ENCODE measurements around the gene PHYKPL. TPM values are rescaled to one million over a fixed set of nuclear protein-coding genes. Genes with fewer than 3 reads are reported as not detected.

Gene PHYKPL
- total and polyA plus RNA-seq, 2 of the 13 experiments (the other 11 are each of a cell fraction or from before 2014, with no cell fraction given) = 18.0 to 78.6 TPM

DNA sequence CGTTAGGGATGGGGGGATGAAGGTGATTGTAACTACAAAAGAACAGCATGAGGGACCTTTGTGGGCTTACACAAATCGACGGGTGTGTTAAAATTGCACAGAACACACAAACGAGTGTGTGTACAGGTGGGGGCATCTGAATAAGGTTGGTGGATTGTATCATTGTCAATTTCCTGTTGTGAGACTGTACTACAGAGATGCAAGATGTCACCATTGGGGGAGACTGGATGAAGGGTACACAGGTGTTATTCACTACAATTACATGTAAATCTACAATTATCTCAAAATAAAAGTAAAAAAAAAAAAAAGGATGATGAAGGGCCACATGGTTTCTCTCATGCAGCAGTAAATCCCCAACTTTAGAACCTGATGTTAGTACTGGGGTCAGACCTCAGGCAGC is 31.4 kb upstream of the PHYKPL start:
- ChIA-PET CTCF (ENCODE audit: low intra/inter-chr PET ratio, low total read pairs) (no interaction called here), POLR2A (no interaction called here)
- in situ Hi-C loops (cut with HindIII; ENCODE audit: extremely low pct_ligation_motif_present, low pct_unique_long_range_greater_than_20kb) (no loop called here), intact Hi-C loops (cut with micrococcal nuclease; ENCODE audit: unreplicated experiment) (no loop called here)
- H4K20me1 ChIP-seq (ENCODE audit: insufficient read depth, low read length) = no peaks in the 10 kb centered on the region
- DNase-seq (ENCODE audit: low spot score) (no peak), FAIRE-seq (no peak), ATAC-seq (no peak)
- no peak overlapping the region for H2AFZ ChIP-seq (ENCODE audit: low read length)
- no peak overlapping the region for H3K9ac ChIP-seq (ENCODE audit: insufficient read depth, low read depth, low read length)
- no peaks in the 10 kb centered on the region for H3K79me2 ChIP-seq (ENCODE audit: insufficient read depth, low read length)
- TF ChIP-seq ZNF251 (CRISPR knock-in tag; IDR thresholded peaks at IDR 0.05) (no peak), SNRNP70 (IDR thresholded peaks at IDR 0.05; ENCODE audit: low read depth, low read length) (no peak), KLF15 (CRISPR knock-in tag; IDR thresholded peaks at IDR 0.05; ENCODE audit: borderline replicate concordance) (no peak), RFX3 (CRISPR knock-in tag; IDR thresholded peaks at IDR 0.05) (no peak), ZNF605 (CRISPR knock-in tag; IDR thresholded peaks at IDR 0.05) (no peak), RBFOX2 (IDR thresholded peaks at IDR 0.05; ENCODE audit: low read depth, low read length) (no peak), ZNF776 (CRISPR knock-in tag; IDR thresholded peaks at IDR 0.05) (no peak), FOXK2 (IDR thresholded peaks at IDR 0.05) (no peak), ARID5B (CRISPR knock-in tag; IDR thresholded peaks at IDR 0.05) (no peak), CEBPG (CRISPR knock-in tag; IDR thresholded peaks at IDR 0.05) (no peak), ZBTB21 (CRISPR knock-in tag; IDR thresholded peaks at IDR 0.05) (no peak), DNMT3B (CRISPR knock-in tag; conservative IDR thresholded peaks at IDR 0.05) (no peak), HOXD1 (CRISPR knock-in tag; IDR thresholded peaks at IDR 0.05) (no peak), ZFP36L2 (CRISPR knock-in tag; IDR thresholded peaks at IDR 0.05) (no peak), ZBTB44 (CRISPR knock-in tag; IDR thresholded peaks at IDR 0.05) (no peak), ARHGAP35 (CRISPR knock-in tag; IDR thresholded peaks at IDR 0.05; ENCODE audit: borderline replicate concordance) (no peak), ZNF543 (CRISPR knock-in tag; IDR thresholded peaks at IDR 0.05) (no peak)
- H3K27ac ChIP-seq (ENCODE audit: extremely low read length, insufficient read depth, low read length) = no peak overlapping the region
- no peak overlapping the region for H3K4me2 ChIP-seq (ENCODE audit: low read depth, low read length)
- WGBS (ENCODE audit: low lambda C conversion rate) = 1% methylated on average over 4 of the region's 4 CpGs
- H3K27me3 ChIP-seq (ENCODE audit: control insufficient read depth in 1 of 2, insufficient read depth in 2 of 2, low read length in 2 of 2) = peaks cover 3 to 12% of the 10 kb centered on the region in 2 experiments; a peak in 3 of 5 replicates
- H3K36me3 ChIP-seq (replicated peaks in 1 of 2; ENCODE audit: control insufficient read depth in 1 of 2, insufficient read depth in 2 of 2, low read length in 2 of 2) = no peaks in the 10 kb centered on the region
- no peaks in the 10 kb centered on the region for H3K4me1 ChIP-seq (ENCODE audit: insufficient read depth, low read length)
- H3K9me3 ChIP-seq (ENCODE audit: low read length) = no peaks in the 10 kb centered on the region
- no peak overlapping the region for H3K4me3 ChIP-seq (replicated peaks in 1 of 3; ENCODE audit: insufficient read depth in 1 of 3, low read depth in 2 of 3, low read length in 3 of 3)
- BruUV-seq (replicated peaks) = no TSS peak
